ENCODE measurements around the gene FILIP1.

DNA sequence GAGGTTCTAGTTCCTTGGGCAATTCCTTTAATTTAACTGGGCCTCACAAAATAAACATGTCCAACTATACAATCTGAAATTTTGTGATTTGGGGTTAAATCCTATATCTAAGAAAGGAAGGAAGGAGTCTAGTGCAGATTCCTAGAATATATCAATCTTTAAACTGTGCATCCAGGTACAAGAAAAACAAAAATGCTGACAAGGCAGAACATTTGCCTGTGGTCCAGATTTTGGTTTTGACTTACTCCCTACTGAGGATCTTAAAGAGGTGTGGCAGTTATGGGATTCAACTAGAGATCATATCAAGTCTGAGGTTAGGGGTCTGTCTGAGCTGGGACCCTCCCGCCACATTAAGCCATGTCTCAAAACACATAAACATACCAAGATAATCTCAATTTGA, 232.3 kb downstream of the FILIP1 start:
- TF ChIP-seq, protein P1, sequence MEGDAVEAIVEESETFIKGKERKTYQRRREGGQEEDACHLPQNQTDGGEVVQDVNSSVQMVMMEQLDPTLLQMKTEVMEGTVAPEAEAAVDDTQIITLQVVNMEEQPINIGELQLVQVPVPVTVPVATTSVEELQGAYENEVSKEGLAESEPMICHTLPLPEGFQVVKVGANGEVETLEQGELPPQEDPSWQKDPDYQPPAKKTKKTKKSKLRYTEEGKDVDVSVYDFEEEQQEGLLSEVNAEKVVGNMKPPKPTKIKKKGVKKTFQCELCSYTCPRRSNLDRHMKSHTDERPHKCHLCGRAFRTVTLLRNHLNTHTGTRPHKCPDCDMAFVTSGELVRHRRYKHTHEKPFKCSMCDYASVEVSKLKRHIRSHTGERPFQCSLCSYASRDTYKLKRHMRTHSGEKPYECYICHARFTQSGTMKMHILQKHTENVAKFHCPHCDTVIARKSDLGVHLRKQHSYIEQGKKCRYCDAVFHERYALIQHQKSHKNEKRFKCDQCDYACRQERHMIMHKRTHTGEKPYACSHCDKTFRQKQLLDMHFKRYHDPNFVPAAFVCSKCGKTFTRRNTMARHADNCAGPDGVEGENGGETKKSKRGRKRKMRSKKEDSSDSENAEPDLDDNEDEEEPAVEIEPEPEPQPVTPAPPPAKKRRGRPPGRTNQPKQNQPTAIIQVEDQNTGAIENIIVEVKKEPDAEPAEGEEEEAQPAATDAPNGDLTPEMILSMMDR (IDR thresholded peaks at IDR 0.05), result no peak
- no peak for TF ChIP-seq POLR2A (IDR thresholded peaks at IDR 0.05)
- no peak for TF ChIP-seq EP300 (IDR thresholded peaks at IDR 0.05)

Data from ovary (tissue), 3 donors.